Measurements from ENCODE around the gene FOXB2. TPM values are rescaled to one million over a fixed set of nuclear protein-coding genes. Genes with fewer than 3 reads are reported as not detected.

FOXB2 gene
- 0.46 TPM for total RNA-seq

DNA sequence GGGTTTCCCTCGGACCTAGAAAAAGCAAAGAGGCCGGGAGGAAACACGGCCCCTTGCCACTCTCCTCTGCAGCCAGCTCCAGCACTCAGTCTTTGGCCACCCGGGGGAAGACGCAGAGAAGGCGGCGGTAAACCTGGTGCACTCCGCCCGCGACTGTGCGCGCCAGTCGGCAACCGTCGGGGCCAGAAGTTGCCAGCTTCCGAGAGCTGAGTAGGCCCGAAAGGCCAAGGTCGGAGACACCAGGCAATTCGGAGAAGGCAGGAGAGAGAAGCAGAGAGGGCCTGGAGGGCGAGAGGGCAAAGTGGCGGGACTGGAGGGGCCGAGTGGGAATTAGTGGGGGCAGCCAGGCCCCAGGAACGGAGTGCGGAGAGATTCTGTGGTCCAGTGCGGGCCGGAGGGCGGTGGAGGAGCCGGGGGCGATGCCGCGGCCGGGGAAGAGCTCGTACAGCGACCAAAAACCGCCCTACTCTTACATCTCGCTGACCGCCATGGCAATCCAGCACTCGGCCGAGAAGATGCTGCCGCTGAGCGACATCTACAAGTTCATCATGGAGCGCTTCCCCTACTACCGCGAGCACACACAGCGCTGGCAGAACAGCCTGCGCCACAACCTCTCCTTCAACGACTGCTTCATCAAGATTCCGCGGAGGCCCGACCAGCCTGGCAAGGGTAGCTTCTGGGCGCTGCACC is at the start of gene FOXB2:
Gene FOXB2 (plus strand): TSS at position 420 of the 690 bp plus-strand sequence. CDS start 0 bp downstream, at position 420.

Small RNA genes lying within 50 kb of the gene (small RNA-seq; reads per million reads assigned to genes)
- not detected for gene ATP5MFP3

Other genes starting within 250 kb of the FOXB2 start
- gene PRUNE2, start 113.5 kb upstream of the FOXB2 start, total RNA-seq: 35.8 TPM
- gene VPS13A, start 157.9 kb downstream of the FOXB2 start, total RNA-seq: 53.7 TPM